HG03060 (cell line): ENCODE measurements around the gene IL16.
A peak's percentile ranks its signal among the peaks of the same experiment; 100 is the strongest.

Source experiments
- ATAC-seq: cut with Tn5 transposase; IDR thresholded peaks from one replicate; pipeline ENCODE4 v1.9.1; 2021; ENCODE audit warnings: low read depth, moderate number of reproducible peaks; ENCODE audit not compliant: unreplicated experiment

IL16 gene

DNA sequence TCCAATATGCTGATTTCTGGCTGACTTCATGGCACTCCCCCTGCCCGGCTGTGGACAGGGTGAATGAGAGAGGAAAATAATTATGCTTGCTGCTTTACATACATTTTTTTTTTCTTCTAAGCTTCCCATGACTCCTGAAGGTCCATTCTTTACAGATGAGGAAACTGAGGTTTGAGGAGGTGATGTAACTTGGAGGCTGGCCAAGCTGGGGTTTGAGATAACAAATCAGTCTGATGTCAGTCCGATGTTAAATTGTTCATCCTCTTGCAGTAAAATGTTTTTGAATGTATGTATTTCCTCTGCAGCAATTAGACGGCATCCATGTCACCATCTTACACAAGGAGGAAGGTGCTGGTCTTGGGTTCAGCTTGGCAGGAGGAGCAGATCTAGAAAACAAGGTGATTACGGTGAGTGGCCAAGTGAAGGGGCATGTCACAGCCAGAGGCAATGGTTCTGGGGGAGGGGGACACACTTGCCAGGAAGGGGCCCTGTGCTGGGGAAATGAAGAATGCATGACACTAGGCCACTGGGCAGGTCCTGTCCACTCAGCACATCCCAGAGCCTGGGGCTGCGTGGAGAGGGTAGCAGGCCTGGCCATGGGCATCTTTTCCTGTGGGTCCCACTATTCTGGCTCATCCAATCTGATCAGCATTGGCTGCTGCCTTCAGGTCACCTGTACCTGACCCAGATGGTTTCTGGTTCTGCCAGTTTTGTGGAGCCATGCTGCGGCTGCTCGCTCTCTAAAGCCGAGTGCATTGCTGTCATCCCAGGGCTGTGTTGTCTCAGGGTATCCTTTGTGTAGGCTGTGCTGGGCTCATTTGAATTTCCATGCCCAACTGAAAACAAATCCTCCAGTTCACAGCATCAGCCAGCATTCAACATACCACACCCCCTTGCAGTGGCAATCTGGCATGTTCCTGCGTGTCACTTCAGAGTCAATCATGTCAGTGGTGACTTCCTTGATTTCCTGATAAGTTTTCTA lies 106.9 kb downstream of the IL16 start:
- ATAC-seq, result no peak

DNA sequence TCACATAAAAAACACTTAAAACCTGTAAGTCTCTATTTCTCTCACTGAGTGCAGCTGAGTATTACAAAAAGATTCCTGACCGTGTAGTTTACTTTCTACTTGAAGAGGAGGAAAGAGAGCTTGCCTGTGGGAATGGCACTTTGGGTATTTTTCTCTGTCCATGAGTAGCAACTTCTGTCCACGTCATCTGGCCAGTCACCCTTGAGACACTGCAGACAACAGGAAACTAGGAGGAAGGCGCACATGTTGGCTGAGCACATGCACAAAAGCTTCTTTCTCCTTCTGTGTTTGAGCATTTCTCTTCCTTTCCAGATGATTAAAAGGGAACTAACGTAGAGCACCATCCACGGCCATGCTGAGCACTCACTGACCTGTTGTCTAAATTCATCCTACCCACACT lies 107.5 kb downstream of the IL16 start:
- ATAC-seq, result no peak

DNA sequence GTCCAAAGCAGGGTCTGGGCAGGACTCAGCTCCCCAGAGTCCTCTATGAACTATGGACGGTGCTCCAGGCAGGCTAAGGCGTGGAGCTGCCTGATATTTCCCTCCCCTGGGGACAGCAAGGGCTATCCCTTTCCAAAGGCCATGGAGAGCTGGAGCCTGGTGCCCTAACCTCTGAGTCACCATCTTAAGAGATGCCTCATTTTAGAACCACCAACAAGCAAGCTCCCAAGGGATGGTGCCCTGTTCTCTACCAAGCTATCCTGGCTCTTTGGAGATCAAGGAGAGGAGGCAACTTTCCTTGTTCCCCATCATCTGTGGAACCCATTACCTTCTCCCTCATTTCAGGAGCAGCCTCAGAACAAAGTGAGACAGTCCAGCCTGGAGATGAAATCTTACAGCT lies 111.6 kb downstream of the IL16 start:
- no peak for ATAC-seq

DNA sequence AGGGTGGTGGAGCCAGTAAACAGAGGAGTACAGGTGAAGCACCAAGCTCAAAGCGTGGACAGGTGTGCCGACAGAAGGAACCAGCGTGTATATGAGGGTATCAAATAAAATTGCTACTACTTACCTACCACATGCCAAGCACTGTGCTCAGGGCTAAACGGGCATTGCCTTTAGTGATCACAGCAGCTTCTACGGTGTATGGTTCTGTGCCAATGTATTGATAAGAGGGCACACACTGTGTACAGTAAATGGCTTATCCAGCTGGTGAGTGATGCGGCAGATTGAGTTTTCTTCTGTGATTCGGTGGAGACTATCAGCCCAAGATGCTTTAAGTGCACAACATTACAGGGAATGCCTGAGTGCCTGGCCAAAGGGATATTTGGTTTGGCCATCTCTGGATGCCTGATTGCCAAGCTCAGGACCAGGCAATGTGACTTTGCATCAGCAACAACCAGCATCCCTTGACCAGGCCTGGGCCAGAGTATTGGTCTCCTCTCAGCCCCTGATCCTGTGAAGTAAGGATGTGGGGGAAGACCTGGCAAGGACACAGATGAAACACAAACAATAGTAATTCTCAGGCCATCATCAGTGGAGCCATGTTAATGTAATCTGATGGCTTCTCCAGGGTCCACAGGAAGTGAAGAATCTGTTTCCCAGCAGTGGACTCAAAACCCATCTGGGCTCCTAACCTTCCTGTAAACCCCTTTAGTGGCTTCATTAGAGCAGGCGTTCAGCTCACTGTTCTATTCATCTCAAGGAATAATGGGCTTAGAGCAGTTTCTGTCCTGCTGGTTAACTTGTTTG lies 113.2 kb downstream of the IL16 start:
- ATAC-seq, result no peak

DNA sequence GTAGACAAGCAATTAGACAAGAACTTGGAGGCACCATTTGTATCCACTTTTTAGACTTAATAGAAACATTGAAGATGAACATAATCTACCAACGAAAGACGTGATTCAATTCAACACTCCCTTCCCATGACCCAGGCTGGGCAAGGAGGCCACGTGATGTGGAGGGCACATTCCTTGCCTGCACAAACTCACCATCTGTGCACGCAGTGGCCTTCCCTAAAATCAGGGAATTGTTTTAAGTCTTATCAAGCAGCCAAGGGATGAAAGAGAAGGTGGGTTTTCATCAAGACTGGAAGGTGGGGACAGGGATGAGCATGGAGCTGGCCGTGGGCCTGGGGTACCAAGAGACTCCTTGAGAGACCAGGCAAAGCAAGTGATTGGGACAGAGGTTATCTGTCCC lies 113.8 kb downstream of the IL16 start:
- ATAC-seq, result no peak

DNA sequence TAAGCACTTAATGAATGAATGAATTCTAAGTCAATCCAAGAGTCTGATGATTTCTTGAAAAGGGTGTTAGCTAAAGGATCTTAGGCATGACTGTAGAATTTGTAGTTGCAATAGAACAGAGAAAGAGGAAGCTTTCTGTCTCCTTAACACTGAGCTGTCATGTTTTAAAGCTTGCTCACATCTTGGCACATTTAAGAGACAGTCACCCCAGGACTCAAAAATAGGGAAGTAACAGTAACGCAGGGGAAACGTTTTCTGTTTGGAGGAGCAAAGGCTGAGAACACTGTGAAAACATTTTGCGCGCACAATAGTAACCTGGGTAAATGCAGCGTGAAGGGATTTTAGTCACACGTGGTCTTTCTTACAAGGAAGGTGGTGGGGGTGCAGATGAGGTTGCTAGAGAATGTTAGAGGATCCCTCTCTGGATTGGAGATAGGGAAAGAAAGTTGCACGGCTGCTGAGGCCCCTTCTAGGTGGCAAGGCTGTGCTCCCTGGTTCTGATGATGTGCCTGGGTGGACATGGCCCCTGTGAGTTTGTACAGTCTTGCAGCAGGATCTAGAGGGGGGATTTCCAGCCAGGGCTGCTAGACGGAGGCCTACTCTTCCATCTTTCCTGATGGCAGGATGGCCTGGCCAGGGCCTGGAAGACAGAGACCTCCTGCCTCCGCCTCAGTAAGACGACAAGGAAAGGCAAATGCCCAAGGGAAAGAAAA lies 115.2 kb downstream of the IL16 start:
- ATAC-seq, result peak; percentile 48

DNA sequence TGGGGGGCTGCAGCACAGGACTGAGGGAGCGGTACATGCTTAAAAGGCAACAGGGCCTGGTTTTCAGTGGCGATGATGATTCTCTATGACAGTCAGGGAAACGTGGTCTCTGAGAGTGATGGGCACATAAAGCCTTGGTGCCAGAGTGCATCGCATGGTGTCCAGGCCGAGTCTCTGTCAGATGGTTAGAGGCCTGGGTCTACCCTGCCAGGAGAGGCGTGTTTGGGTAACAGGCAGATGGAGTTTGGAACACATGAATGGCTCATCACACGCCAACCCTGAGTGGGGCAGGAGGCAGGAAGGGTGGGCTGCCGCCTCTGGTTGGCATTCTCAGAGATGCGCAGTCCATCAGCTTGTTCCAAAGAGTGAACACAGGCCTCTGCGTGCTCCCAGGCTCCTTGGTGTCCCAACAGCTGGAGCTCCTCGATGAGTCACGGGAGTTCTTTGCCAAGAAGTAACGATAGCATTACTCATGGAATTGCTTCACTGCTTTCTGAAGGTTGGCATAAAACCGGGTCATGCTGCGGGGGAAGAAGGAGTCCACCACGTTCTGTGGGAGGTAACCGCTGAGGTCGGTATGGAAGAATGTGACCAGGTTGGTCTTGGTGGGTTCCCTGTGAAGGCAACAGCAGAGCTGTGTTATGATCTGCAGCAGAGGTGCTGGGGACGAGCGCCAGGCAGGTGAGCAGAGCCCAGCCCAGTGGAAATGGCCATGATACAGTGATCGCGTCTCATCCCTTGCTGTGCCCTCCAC lies 116.3 kb downstream of the IL16 start:
- no peak for ATAC-seq

DNA sequence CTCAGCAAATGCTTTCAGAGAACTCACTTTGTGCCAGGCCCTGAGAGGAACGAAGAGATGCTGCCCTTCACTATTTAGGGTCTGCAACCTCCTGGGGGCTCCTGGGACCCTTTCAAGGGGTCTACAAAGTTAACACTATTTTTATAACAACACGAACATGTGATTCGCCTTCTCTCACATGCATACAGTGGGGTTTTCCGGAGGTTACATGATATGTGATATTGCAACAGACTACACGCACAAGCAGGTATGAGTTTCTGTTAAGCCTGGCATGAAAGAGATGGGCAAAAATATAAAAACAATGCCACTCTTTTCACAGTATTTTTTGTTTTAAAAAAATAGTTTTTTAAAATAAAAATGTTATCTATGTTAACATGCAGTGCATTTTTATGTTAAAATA lies 117.0 kb downstream of the IL16 start:
- ATAC-seq, result no peak

DNA sequence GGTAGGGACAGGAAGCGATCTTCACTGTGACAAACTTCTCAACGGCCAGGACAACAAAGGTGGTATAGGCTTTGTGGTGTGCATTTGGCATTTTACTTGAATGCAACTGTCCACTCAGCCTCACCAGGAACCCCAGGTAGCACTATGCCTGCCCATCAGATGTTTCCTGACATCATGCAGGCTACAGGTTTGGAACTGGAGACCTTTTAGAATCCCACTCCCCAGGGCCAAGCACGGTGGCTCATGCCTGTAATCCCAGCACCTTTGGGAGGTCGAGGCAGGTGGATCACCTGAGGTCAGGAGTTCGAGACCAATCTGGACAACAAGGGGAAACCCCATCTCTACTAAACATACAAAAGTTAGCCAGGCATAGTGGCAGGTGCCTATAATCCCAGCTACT lies 117.7 kb downstream of the IL16 start:
- ATAC-seq, result no peak

DNA sequence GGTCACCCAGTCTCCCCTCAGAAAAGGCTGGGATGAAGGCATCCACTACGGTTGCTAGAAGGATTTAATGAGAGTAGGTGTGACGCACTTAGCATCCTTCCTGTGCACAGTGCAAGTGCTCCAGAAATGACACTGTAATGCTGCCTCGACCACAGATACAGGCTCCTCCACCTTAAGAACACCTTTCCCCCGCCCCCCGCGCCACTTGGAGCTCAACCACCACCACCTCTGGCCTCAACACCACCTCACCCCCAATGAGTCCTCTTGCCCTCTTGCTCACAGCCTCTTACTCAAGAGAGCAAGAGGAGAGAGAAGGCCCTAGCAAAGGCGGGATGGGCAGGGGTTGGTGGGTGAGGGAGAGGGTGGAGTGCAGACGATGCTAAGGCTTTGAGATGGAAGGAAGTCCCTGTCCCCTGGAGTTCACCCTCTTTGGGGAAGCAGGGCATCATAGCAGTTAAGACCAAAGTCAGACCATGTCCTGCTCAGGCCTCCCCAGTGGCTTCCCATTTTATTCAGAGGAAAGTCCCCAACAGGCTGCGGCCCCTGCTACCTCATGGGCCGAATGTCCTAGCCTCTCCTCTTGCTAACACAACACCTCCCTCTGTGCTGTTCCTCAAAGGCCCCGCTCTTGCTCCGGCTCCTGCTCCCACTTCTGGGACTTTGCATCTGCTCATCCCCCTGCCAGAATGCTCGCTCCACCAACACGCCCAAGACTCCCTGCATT lies 118.9 kb downstream of the IL16 start:
- no peak for ATAC-seq

DNA sequence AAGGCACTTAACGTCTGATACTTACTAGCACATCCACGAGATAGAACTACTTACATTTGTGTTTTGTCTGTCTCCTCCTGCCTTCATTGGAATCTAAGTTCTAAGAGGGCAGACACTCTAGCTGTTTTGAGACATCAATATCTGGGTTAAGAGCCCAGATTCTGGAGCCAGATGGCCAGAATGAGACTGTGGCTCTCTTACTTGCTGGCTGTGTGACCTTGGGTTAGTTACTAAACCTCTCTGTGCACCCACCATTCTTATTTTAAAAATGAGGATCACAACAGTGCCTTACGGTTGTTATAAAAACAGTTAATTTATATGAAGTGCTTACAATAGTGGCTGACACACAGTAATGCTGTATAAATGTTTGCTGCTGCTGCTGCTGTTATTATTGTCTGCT lies 119.6 kb downstream of the IL16 start:
- no peak for ATAC-seq

DNA sequence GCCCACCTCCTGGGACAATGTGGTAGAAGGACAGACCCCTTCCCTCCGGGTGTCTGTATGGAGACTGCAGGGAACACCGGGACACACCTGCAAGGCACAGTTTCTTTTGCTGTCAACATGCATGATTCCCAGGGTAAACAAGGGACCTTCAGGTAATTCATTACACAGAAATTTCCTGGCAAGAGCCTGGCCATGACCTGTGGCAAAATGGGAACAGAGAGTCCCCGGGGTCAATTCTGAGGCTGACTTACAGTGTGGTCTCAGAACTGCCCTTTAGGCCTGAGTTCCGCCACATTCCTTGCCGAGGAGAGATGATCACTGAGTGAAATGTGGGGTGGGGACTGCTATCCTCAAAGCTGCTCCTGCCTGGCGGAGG lies 121.0 kb downstream of the IL16 start:
- no peak for ATAC-seq

DNA sequence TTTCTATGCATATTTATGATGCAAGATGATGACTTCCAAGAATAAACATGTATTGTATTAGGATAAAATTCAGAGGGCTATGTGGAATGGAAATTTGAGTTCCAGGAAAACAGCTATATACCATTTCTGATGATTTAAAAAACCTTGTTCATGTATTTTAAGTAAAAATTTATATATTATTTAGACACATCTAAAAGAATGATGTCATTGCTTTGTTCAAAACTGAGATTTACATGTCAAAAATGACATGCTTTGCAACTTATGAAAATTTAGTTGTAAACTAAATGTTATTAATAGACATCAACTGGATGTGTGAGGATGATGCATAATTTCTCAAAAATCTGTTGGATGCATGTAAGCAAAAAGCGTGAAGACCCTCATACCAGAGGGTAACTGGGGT lies 125.0 kb downstream of the IL16 start:
- no peak for ATAC-seq

DNA sequence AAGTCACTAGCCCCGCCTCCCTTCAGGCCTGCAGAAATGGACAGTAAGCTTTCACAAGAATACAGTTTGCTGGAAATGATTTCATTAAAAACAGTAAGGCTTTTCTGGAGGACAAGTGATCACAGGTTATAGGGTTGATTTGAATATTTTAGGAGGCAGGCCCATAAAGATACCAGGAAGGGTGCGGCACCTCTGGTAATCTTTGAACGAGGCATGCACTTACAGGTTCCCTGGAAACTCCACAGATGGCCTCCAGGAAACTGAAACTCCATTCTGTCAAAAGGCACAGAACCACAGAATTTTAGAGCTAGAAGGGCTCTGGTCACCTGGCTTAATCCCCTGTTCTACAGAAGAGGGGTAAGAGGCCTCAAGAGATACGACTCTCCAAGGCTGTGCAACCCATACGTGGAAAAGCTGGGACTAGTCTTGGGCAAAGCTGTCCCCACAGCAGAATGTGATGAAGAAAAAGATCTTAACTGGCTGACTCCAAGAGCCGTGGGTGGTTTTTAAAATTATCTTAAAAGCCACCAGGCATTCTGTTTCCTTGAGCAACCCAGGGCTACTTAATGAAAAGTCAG lies 126.1 kb downstream of the IL16 start:
- ATAC-seq, result no peak

DNA sequence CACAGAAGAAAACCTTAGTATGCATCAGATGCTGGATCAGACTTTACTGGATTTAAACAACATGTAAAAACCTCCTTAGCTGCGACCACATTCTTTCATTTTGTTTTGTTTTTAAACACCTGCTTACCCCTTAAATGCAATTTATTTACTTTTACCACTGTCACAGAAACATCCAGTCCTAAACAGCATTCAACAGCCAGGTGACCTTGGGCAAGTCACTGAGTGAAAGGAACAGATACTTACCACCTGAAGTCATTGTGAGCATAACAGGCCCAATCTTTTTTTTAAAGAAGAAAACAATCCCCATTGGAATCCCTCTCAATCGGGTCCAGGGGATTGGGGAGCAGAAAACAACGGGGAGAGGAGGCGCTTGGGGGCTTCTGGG lies 126.9 kb downstream of the IL16 start:
- no peak for ATAC-seq

DNA sequence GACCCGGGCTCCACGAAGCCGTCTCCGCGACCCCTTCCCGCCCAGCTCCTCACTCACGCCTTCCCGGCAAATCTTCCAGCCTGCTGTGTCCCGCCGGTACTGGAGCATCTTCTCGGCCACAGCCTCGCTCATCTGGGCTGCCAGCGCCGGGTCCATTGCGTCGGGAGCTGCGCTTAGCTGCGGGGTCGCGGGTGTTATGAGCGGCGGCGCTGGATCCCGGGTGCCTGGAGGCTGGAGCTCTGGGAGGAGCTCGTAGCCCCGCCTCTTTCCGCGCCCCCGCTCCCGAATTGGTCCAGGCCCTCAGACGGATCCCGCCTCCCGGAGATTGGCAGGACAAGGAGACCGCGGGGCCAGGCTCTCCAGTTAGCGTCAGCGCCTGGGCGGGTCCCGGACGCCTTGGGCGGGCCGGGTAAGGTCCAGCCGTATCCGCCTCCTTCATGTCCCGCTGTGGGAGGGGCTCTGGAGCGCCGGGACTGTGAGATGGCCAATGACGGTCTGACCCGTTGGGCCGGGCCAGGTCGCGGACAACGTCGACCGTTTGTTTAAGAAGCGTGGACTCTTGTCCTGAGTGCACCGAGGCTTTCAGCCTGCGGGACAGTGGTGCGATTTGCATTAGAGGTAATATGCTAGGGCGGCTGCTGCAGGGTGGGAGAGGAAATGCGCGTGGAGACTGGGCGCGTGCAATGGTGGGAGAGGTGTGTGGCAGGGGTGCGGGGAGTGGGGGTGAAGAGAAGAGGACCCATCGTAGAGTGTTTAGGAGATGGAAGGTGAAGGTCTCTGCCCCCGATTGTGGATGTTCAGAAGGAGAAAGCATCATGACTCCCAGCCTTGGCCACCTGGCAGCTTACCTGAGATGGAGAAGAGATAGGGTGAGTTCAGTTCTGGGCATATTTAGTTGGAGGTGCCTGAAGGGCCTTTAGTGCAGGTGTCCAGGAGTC lies 127.5 kb downstream of the IL16 start, which contains the start of gene STARD5:
TSS of gene STARD5 (minus strand) at position 198 of the 938 bp plus-strand sequence. CDS start at position 156, 42 bp downstream.
- peak; percentile 95 for ATAC-seq

DNA sequence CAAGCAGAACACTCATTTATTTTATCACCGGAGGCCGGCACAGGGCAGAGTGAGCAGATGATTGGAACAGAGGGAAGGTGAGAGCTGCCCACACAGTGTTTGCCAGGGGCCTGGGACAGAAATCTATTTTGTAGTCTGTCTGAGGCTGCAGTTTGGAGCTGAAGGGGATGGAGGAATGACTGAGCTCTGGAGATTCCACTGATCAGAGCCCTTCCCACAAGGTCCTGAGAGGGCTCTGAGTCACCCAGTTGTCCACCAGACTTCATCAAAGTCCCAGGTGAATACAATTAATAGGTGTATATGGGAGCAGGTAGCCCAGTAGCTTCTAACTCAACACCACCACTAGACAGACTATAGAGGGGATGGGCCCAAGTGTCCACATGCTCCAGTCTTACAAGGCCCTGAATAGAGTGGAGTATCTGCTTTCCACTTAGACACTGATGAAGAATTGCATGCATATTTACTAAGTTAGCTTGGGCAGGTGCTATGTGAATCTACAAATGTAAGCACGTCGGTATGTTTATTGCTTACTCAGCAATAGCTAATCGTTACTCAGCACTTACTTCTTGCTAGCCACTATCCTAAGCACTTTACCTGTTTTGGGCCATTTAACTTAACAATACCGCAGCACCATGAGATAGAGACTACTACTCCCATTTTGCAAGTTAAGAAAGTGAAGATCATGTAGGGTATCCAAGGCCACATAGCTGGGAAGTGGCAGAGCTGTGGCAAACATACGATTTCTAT lies 130.0 kb downstream of the IL16 start:
- ATAC-seq, result no peak
